DOHH2 (cell line): ENCODE results near the gene NES.

Experiments
- H3F3A ChIP-seq: fragments of 200-600 bp; sonication (generic), shearing (Covaris generic); 2 replicates; pipeline ENCODE4 v1.6.0; 2016; ENCODE audit warnings: antibody characterized with exemption, mild to moderate bottlenecking; ENCODE audit not compliant: control insufficient read depth, insufficient read depth
- H3K27ac ChIP-seq: fragments of 200-600 bp; sonication (generic); 2 replicates; pipeline ENCODE4 v1.5.1; 2014; ENCODE audit warnings: low read depth, mild to moderate bottlenecking, low read length, moderate library complexity
- H3K27me3 ChIP-seq: fragments of 200-600 bp; sonication (generic); 2 replicates; pipeline ENCODE4 v1.6.1; 2014; ENCODE audit warnings: mild to moderate bottlenecking, low read length, mixed read lengths; ENCODE audit not compliant: control insufficient read depth
- H3K36me3 ChIP-seq: fragments of 200-600 bp; sonication (generic); 2 replicates; pipeline ENCODE4 v1.6.1; 2014; ENCODE audit warnings: mild to moderate bottlenecking, low read length, moderate library complexity, mixed read lengths; ENCODE audit not compliant: control insufficient read depth
- H3K4me1 ChIP-seq: fragments of 200-600 bp; sonication (generic); 2 replicates; pipeline ENCODE4 v1.6.1; 2014; ENCODE audit warnings: mild to moderate bottlenecking, low read length, mixed read lengths; ENCODE audit not compliant: control insufficient read depth
- H3K4me2 ChIP-seq: fragments of 200-600 bp; sonication (generic); 2 replicates; pipeline ENCODE4 v1.6.0; 2014; ENCODE audit warnings: mild to moderate bottlenecking, low read length, moderate library complexity
- H3K4me3 ChIP-seq: fragments of 200-600 bp; sonication (generic); 2 replicates; pipeline ENCODE4 v1.5.1; 2014; ENCODE audit warnings: mild to moderate bottlenecking, low read length, mixed read lengths
- H3K79me2 ChIP-seq: fragments of 200-600 bp; sonication (generic); 2 replicates; pipeline ENCODE4 v1.6.1; 2014; ENCODE audit warnings: mild to moderate bottlenecking, low read length, mixed read lengths; ENCODE audit not compliant: control insufficient read depth
- H3K9me2 ChIP-seq: fragments of 200-600 bp; sonication (generic); replicated peaks from 2 replicates; pipeline ENCODE4 v1.6.1; 2014; ENCODE audit warnings: mild to moderate bottlenecking, low read length, mixed read lengths; ENCODE audit not compliant: control insufficient read depth
- H3K9me3 ChIP-seq: fragments of 200-600 bp; sonication (generic); 2 replicates; pipeline ENCODE4 v1.6.1; 2014; ENCODE audit warnings: antibody characterized with exemption, low read length, mixed read lengths; ENCODE audit not compliant: control insufficient read depth, insufficient read depth
- H4K20me1 ChIP-seq: fragments of 200-600 bp; sonication (generic); 2 replicates; pipeline ENCODE4 v1.6.0; 2014; ENCODE audit warnings: low read depth, mild to moderate bottlenecking, antibody characterized with exemption, low read length, moderate library complexity; ENCODE audit not compliant: control insufficient read depth, insufficient read depth
- EZH2phosphoT487 ChIP-seq: fragments of 200-600 bp; sonication (generic); IDR thresholded peaks from 2 replicates; pipeline ENCODE4 v1.6.1; 2017; ENCODE audit warnings: borderline replicate concordance, mild to moderate bottlenecking, antibody characterized with exemption, low read length, moderate library complexity, mixed read lengths
- TF ChIP-seq, protein P1 (sequence below): fragments of 200-600 bp; sonication (generic); IDR thresholded peaks from one replicate; pipeline ENCODE4 v1.5.1; 2014; ENCODE audit warnings: antibody characterized with exemption, mild to moderate bottlenecking, low read depth, low read length; ENCODE audit not compliant: poor library complexity, severe bottlenecking

The NES gene

DNA sequence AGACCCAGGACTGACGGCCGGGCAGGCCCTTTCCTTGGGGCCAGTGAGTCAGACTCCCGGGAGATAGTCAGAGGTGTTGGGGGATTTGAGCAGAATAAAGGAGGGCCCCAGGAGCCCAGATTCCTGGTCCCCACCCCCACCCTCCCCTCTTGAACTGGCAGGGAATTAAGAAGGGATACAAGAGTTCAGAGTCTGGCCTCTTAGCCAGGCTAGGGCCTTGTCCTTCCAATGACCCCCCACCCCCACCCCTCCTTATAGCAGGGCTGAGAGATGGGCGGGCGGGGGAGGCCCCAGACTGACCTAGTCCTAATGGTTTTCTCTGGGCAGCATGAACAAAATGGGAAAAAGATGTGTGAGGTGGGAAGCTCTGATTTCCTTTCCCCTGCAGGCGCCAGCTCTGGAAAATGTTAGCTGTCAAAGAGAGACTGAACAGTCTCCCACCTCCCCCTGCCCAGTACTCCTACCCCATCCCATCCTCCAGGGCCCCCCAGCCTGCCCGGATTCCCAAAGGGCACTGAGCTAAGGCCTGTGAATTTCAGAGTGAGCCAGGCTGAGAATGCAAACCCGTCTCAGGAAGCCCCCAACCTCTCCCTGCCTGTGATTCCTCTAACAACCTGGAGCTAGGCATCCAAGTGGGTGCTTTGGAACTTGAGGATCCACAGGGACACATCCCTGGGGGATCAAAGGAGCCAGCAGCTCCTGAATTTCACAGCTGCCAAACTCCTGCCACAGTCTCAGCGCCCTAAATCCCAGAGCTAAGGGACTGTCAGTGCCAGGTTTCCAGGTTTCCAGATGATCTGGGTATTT, 34.0 kb upstream of the NES start:
- TF ChIP-seq EZH2phosphoT487: no peak
- TF ChIP-seq, protein P1, sequence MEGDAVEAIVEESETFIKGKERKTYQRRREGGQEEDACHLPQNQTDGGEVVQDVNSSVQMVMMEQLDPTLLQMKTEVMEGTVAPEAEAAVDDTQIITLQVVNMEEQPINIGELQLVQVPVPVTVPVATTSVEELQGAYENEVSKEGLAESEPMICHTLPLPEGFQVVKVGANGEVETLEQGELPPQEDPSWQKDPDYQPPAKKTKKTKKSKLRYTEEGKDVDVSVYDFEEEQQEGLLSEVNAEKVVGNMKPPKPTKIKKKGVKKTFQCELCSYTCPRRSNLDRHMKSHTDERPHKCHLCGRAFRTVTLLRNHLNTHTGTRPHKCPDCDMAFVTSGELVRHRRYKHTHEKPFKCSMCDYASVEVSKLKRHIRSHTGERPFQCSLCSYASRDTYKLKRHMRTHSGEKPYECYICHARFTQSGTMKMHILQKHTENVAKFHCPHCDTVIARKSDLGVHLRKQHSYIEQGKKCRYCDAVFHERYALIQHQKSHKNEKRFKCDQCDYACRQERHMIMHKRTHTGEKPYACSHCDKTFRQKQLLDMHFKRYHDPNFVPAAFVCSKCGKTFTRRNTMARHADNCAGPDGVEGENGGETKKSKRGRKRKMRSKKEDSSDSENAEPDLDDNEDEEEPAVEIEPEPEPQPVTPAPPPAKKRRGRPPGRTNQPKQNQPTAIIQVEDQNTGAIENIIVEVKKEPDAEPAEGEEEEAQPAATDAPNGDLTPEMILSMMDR: no peak
- Histone ChIP-seq H3K36me3 (no peaks in the 10 kb centered on the region), H3K9me2 (no peaks in the 10 kb centered on the region), H3K4me3 (no peak overlapping the region), H3F3A (peaks cover 5% of the 10 kb centered on the region; the same call in 1 of the 2 replicates), H3K79me2 (no peaks in the 10 kb centered on the region), H3K4me2 (no peak overlapping the region), H4K20me1 (0 out of 2 replicates have a peak, but pooled peaks cover 3% of the 10 kb centered on the region), H3K27ac (no peak overlapping the region), H3K27me3 (peaks cover 20% of the 10 kb centered on the region), H3K4me1 (peaks cover 9% of the 10 kb centered on the region), H3K9me3 (no peaks in the 10 kb centered on the region)

- Histone ChIP-seq H3K27ac (no peak overlapping the region), H3K79me2 (no peaks in the 10 kb centered on the region), H3K9me3 (no peaks in the 10 kb centered on the region), H3K4me1 (peaks cover 20% of the 10 kb centered on the region), H4K20me1 (0 out of 2 replicates have a peak, but pooled peaks cover 3% of the 10 kb centered on the region), H3K9me2 (no peaks in the 10 kb centered on the region), H3K4me2 (no peak overlapping the region), H3K27me3 (peaks cover 33% of the 10 kb centered on the region), H3F3A (no peaks in the 10 kb centered on the region), H3K36me3 (no peaks in the 10 kb centered on the region), H3K4me3 (no peak overlapping the region)
- TF ChIP-seq, protein P1: no peak
- no peak for TF ChIP-seq EZH2phosphoT487
Measured at GRCh38 chr1:156709757-156710489, 32.7 kb upstream of the NES start.

GRCh38 chr1:156709031-156709430, 31.8 kb upstream of the NES start:
- Histone ChIP-seq H3K27me3 (peaks cover 42% of the 10 kb centered on the region), H3K27ac (no peak overlapping the region), H4K20me1 (0 out of 2 replicates have a peak, but pooled peaks cover 3% of the 10 kb centered on the region), H3K9me2 (no peaks in the 10 kb centered on the region), H3K4me3 (no peak overlapping the region), H3K4me1 (peaks cover 20% of the 10 kb centered on the region), H3K9me3 (no peaks in the 10 kb centered on the region), H3K79me2 (no peaks in the 10 kb centered on the region), H3F3A (no peaks in the 10 kb centered on the region), H3K4me2 (no peak overlapping the region), H3K36me3 (no peaks in the 10 kb centered on the region)
- no peak for TF ChIP-seq EZH2phosphoT487
- TF ChIP-seq, protein P1: no peak
